ENCODE measurements around the gene ADAMTS12. TPM values are rescaled to one million over a fixed set of nuclear protein-coding genes. Genes with fewer than 3 reads are reported as not detected.

The ADAMTS12 gene
- total RNA-seq, 4 donors from 2014 or later: 0.60 to 4.1 (median 1.3) TPM

DNA sequence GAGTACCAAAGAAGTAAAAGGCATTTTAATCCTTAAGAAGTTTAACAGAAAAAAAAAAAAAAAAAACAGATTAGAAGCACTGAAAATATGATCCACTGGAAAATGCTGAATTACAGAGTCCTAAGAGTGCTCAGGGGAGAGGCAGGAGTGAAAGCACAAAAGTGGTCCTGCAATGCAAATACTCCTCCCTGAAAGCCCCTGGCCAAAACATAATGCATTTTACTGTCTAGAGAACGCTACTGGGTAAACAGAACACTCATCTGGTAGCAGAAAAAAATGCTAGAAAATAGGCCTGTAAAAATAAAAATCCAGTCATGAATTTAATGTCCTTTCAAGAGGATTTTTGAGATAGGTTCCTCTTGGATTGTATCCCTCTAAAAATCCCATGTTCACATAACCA is 81.9 kb downstream of the ADAMTS12 start:
- H3K27ac ChIP-seq: no peak overlapping the region

DNA sequence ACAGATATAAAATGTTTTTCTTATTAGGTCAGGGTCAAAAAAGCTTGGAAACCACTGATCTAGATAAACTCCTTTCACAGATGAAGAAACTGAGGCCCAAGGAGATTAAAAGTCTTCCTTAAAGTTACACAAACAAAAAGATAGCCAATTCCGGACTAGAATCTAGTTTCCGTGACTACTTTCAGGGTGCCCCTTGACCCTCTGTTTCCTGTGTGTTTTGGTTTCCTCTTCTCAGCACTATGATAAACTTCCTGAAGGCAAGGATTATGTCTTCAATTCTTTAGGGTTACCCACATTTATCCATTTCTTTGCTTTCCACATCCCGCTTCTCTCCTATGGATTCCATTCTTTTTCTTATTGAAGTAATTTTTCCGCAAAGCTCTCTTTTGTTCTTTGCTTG is 83.1 kb downstream of the ADAMTS12 start:
- no peak for DNase-seq
- TF ChIP-seq POLR2A (IDR thresholded peaks at IDR 0.05) (no peak), EP300 (IDR thresholded peaks at IDR 0.05; ENCODE audit: low read depth) (no peak), POLR2AphosphoS5 (IDR thresholded peaks at IDR 0.05) (no peak)
- TF ChIP-seq, protein P1, sequence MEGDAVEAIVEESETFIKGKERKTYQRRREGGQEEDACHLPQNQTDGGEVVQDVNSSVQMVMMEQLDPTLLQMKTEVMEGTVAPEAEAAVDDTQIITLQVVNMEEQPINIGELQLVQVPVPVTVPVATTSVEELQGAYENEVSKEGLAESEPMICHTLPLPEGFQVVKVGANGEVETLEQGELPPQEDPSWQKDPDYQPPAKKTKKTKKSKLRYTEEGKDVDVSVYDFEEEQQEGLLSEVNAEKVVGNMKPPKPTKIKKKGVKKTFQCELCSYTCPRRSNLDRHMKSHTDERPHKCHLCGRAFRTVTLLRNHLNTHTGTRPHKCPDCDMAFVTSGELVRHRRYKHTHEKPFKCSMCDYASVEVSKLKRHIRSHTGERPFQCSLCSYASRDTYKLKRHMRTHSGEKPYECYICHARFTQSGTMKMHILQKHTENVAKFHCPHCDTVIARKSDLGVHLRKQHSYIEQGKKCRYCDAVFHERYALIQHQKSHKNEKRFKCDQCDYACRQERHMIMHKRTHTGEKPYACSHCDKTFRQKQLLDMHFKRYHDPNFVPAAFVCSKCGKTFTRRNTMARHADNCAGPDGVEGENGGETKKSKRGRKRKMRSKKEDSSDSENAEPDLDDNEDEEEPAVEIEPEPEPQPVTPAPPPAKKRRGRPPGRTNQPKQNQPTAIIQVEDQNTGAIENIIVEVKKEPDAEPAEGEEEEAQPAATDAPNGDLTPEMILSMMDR (IDR thresholded peaks at IDR 0.05): no peak
- H3K27ac ChIP-seq: no peak overlapping the region
- in situ Hi-C loops (cut with MboI; ENCODE audit: low pct_ligation_motif_present in 1 of 4, low pct_unique_long_range_greater_than_20kb in 1 of 4, low sequenced_read_pairs in 3 of 4) (no loop called here), intact Hi-C loops (cut with DNase I; ENCODE audit: low total_unique reads) (loop anchor here (5.0 kb wide), 1 partner anchor 76 kb away; no protein-coding TSS in a partner anchor)
- WGBS, 2 donors (ENCODE audit: low coverage in 1 of 2): 65 to 71% methylated on average over 4 of the region's 4 CpGs
- H3K4me3 ChIP-seq: no peak overlapping the region
- H3K27me3 ChIP-seq: no peaks in the 10 kb centered on the region
- no peaks in the 10 kb centered on the region for H3K9me3 ChIP-seq
- no peaks in the 10 kb centered on the region for H3K36me3 ChIP-seq
- no peaks in the 10 kb centered on the region for H3K4me1 ChIP-seq

More for the DNA sequence above, 81.9 kb downstream of the ADAMTS12 start:
- Histone ChIP-seq H3K36me3 (no peaks in the 10 kb centered on the region), H3K27me3 (no peaks in the 10 kb centered on the region), H3K4me3 (no peak overlapping the region), H3K9me3 (no peaks in the 10 kb centered on the region), H3K4me1 (no peaks in the 10 kb centered on the region)
- intact Hi-C loops (cut with DNase I; ENCODE audit: low total_unique reads) (loop anchor here (5.0 kb wide), 1 partner anchor 78 kb away; no protein-coding TSS in a partner anchor), in situ Hi-C loops (cut with MboI; ENCODE audit: low pct_ligation_motif_present in 1 of 4, low pct_unique_long_range_greater_than_20kb in 1 of 4, low sequenced_read_pairs in 3 of 4) (no loop called here)
- TF ChIP-seq POLR2A (IDR thresholded peaks at IDR 0.05): no peak
- no peak for TF ChIP-seq EP300 (IDR thresholded peaks at IDR 0.05; ENCODE audit: low read depth)
- TF ChIP-seq, protein P1 (IDR thresholded peaks at IDR 0.05): no peak
- no peak for TF ChIP-seq POLR2AphosphoS5 (IDR thresholded peaks at IDR 0.05)
- no peak for DNase-seq
- 44 to 51% methylated on average over 1 of the region's 1 CpG for WGBS, 2 donors (ENCODE audit: low coverage in 1 of 2)

DNA sequence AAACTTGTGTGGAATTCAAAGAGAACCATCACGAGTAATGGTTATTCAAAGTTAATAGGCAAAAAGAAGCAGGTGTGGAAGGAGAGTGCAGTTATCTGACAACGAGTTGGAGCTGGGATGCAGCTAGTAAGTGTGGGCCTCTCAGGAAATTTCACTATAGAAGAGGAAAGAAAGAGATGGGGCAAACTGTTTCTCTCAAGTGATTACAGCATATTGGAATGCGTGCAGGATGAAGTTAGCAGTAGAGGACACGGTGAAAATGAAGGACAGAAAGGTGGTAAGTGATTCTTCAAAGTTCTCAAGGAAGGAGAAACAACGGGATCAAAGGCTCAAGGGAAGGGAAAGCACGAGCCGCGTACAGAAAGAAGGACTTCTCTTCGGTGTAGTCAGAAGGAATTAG is 84.0 kb downstream of the ADAMTS12 start:
- intact Hi-C loops (cut with DNase I; ENCODE audit: low total_unique reads) (loop anchor here (5.0 kb wide), 1 partner anchor 75 kb away; no protein-coding TSS in a partner anchor), in situ Hi-C loops (cut with MboI; ENCODE audit: low pct_ligation_motif_present in 1 of 4, low pct_unique_long_range_greater_than_20kb in 1 of 4, low sequenced_read_pairs in 3 of 4) (no loop called here)
- 76 to 87% methylated on average over 9 of the region's 9 CpGs for WGBS, 2 donors (ENCODE audit: low coverage in 1 of 2)
- TF ChIP-seq POLR2A (IDR thresholded peaks at IDR 0.05) (no peak), EP300 (IDR thresholded peaks at IDR 0.05; ENCODE audit: low read depth) (no peak), POLR2AphosphoS5 (IDR thresholded peaks at IDR 0.05) (no peak)
- TF ChIP-seq, protein P1 (IDR thresholded peaks at IDR 0.05): no peak
- no peaks in the 10 kb centered on the region for H3K27me3 ChIP-seq
- no peak for DNase-seq
- no peaks in the 10 kb centered on the region for H3K9me3 ChIP-seq
- H3K36me3 ChIP-seq: no peaks in the 10 kb centered on the region
- no peak overlapping the region for H3K4me3 ChIP-seq
- H3K27ac ChIP-seq: no peak overlapping the region
- H3K4me1 ChIP-seq: no peaks in the 10 kb centered on the region

DNA sequence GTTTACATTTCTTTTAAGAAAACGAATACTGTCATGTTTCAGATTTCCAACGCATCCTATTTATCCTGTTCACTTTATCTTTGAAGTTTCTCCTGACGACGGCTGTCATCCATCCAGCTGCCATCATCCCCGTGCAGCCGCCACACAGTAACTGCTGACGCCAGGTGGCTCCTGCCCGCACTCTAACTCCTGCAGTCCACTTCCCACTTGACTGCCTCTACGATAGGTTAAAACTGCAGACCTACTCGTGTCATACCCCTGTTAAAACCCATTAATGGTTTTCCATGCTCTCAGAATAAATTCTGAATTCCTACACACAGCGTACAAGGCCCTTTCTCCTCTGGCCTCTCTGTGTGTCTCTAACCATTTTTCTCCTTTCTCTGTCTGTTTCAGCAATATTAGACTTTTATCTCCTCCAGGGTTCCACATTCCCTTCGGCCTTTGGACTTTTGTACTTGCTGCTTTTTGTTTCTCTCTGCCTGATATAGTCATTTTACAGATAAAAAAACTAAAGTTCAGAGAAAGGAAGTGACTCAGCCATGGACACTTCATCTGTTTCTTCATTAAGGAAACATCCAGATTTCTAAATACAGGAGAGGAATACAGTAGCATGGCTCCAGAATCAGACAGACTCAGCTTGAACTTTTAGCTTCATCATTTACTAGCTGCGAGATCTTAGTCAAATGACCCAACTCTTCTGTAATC is 84.9 kb downstream of the ADAMTS12 start:
- Histone ChIP-seq H3K27me3 (no peaks in the 10 kb centered on the region), H3K9me3 (no peaks in the 10 kb centered on the region), H3K27ac (no peak overlapping the region), H3K36me3 (no peaks in the 10 kb centered on the region), H3K4me3 (no peak overlapping the region), H3K4me1 (no peaks in the 10 kb centered on the region)
- TF ChIP-seq POLR2AphosphoS5 (IDR thresholded peaks at IDR 0.05) (no peak), EP300 (IDR thresholded peaks at IDR 0.05; ENCODE audit: low read depth) (no peak), POLR2A (IDR thresholded peaks at IDR 0.05) (no peak)
- TF ChIP-seq, protein P1 (IDR thresholded peaks at IDR 0.05): no peak
- intact Hi-C loops (cut with DNase I; ENCODE audit: low total_unique reads) (loop anchor here (5.0 kb wide), 1 partner anchor 75 kb away; no protein-coding TSS in a partner anchor), in situ Hi-C loops (cut with MboI; ENCODE audit: low pct_ligation_motif_present in 1 of 4, low pct_unique_long_range_greater_than_20kb in 1 of 4, low sequenced_read_pairs in 3 of 4) (no loop called here)
- no peak for DNase-seq
- WGBS, 2 donors (ENCODE audit: low coverage in 1 of 2): 59 to 80% methylated on average over 4 to 13 of the region's 13 CpGs

All from transverse colon (tissue), 4 donors.